PC-9 (cell line): Measurements from ENCODE around the gene PTPRO. TPM values are rescaled to one million over a fixed set of nuclear protein-coding genes. Genes with fewer than 3 reads are reported as not detected.

ENCODE experiments used
- BruUV-seq: library from RNA; stranded (reverse); fragments of 400-500 nt; replicated peaks from 2 replicates; lab custom pipeline; 2021; lab: Mats Ljungman, UMichigan
- CTCF ChIA-PET: fragments of 300-600 bp; sonication (Branson Sonifier 250); formaldehyde crosslinking; loops from one replicate; lab custom pipeline; 2022; ENCODE audit warnings: antibody characterized with exemption; lab: Charles Lee
- POLR2A ChIA-PET: fragments of 300-600 bp; sonication (Branson Sonifier 250); formaldehyde crosslinking; loops from one replicate; lab custom pipeline; 2022; ENCODE audit warnings: antibody characterized with exemption; ENCODE audit not compliant: unreplicated experiment; lab: Charles Lee
- DNase-seq, 2 experiments: peaks; one replicate each; pipeline versions ENCODE4 v3.0.0 to v3.0.0-alpha.2; 2015 to 2022; ENCODE audit warnings: mixed read lengths in 1 of 2
- H2AFZ ChIP-seq: fragments of 200-600 bp; sonication (generic); 2 replicates; pipeline ENCODE4 v1.8.1; 2017; ENCODE audit warnings: antibody characterized with exemption
- H3F3A ChIP-seq: fragments of 200-600 bp; sonication (generic); 2 replicates; pipeline ENCODE4 v1.8.1; 2017; ENCODE audit warnings: antibody characterized with exemption, mild to moderate bottlenecking, low read depth; ENCODE audit not compliant: insufficient read depth
- H3K27ac ChIP-seq: fragments of 200-600 bp; sonication (generic); 2 replicates; pipeline ENCODE4 v1.6.1; 2016; ENCODE audit warnings: mixed run types
- H3K27me3 ChIP-seq: fragments of 200-600 bp; sonication (generic); 2 replicates; pipeline ENCODE4 v1.6.1; 2016; ENCODE audit warnings: low read depth, mixed run types; ENCODE audit not compliant: insufficient read depth
- H3K36me3 ChIP-seq: fragments of 200-600 bp; sonication (generic); 2 replicates; pipeline ENCODE4 v1.6.1; 2016; ENCODE audit warnings: low read depth, mixed run types
- H3K4me1 ChIP-seq: fragments of 200-600 bp; sonication (generic); replicated peaks from 2 replicates; pipeline ENCODE4 v1.6.1; 2016; ENCODE audit warnings: mixed run types; ENCODE audit not compliant: insufficient read depth
- H3K4me2 ChIP-seq: fragments of 200-600 bp; sonication (generic); 2 replicates; pipeline ENCODE4 v1.6.1; 2017; ENCODE audit warnings: mixed run types
- H3K4me3 ChIP-seq: fragments of 200-600 bp; sonication (generic); 2 replicates; pipeline ENCODE4 v1.6.1; 2016; ENCODE audit warnings: mixed run types
- H3K79me2 ChIP-seq: fragments of 200-600 bp; sonication (generic); 2 replicates; pipeline ENCODE4 v1.6.1; 2017; ENCODE audit warnings: low read depth, mixed run types
- H3K9me2 ChIP-seq: fragments of 200-600 bp; sonication (generic); 2 replicates; pipeline ENCODE4 v1.8.1; 2017; ENCODE audit warnings: mild to moderate bottlenecking; ENCODE audit not compliant: insufficient read depth
- H3K9me3 ChIP-seq: fragments of 200-600 bp; sonication (generic); 2 replicates; pipeline ENCODE4 v1.8.1; 2016; ENCODE audit warnings: low read depth; ENCODE audit not compliant: insufficient read depth
- H4K20me1 ChIP-seq: fragments of 200-600 bp; sonication (generic); 2 replicates; pipeline ENCODE4 v1.8.1; 2017; ENCODE audit not compliant: insufficient read depth
- CTCF ChIP-seq: fragments of 200-600 bp; sonication (generic); conservative IDR thresholded peaks from 2 replicates; pipeline ENCODE4 v1.6.1; 2017; ENCODE audit warnings: mixed run types, antibody characterized with exemption, mild to moderate bottlenecking, moderate library complexity
- EZH2 ChIP-seq: fragments of 200-600 bp; sonication (generic); IDR thresholded peaks from 2 replicates; pipeline ENCODE4 v1.8.0; 2017; ENCODE audit warnings: antibody characterized with exemption, low read depth
- intact Hi-C: fragments of 100-400 bp; cut with micrococcal nuclease; formaldehyde crosslinking; loops from one replicate; pipeline ENCODE4 v1.10.0; 2022; ENCODE audit not compliant: unreplicated experiment
- total RNA-seq: library from RNA; stranded (reverse); gene quantifications from 2 replicates; pipeline ENCODE4 v1.2.3, GENCODE V29; 2021

The PTPRO gene
- total RNA-seq, 1 experiment from 2014 or later, result not detected

GRCh38 chr12:15620741-15621539 is 298.6 kb downstream of the PTPRO start:
- no peak for DNase-seq
- Histone ChIP-seq H3K9me2 (peaks cover 3% of the 10 kb centered on the region; the same call in 1 of the 2 replicates), H3K4me1 (no peaks in the 10 kb centered on the region), H3K27ac (no peak overlapping the region), H3K27me3 (no peaks in the 10 kb centered on the region), H3K4me3 (no peak overlapping the region), H3K79me2 (no peaks in the 10 kb centered on the region), H3K9me3 (0 out of 2 replicates have a peak, but pooled peaks cover 14% of the 10 kb centered on the region), H2AFZ (no peak overlapping the region), H3F3A (no peaks in the 10 kb centered on the region), H4K20me1 (no peaks in the 10 kb centered on the region), H3K4me2 (no peak overlapping the region), H3K36me3 (peaks cover 28% of the 10 kb centered on the region)
- intact Hi-C loops, result no loop called here
- ChIA-PET POLR2A (no interaction called here), CTCF (no interaction called here)
- no TSS peak for BruUV-seq
- no peak for TF ChIP-seq EZH2
- TF ChIP-seq CTCF, result no peak

GRCh38 chr12:15625075-15625474 is 302.8 kb downstream of the PTPRO start:
- H3K4me1 ChIP-seq, result peaks cover 21% of the 10 kb centered on the region
- POLR2A ChIA-PET, result no interaction called here
- H2AFZ ChIP-seq, result no peak overlapping the region
- intact Hi-C loops, result no loop called here
- no peaks in the 10 kb centered on the region for H3K27me3 ChIP-seq
- no peaks in the 10 kb centered on the region for H3K9me2 ChIP-seq
- no peak for DNase-seq
- H3K9me3 ChIP-seq, result 0 out of 2 replicates have a peak, but pooled peaks cover 3% of the 10 kb centered on the region
- peaks cover 27% of the 10 kb centered on the region; the same call in 1 of the 2 replicates for H3K36me3 ChIP-seq
- BruUV-seq, result no TSS peak
- H3K79me2 ChIP-seq, result no peaks in the 10 kb centered on the region
- no peak overlapping the region for H3K4me3 ChIP-seq
- H3F3A ChIP-seq, result peaks cover 10% of the 10 kb centered on the region
- CTCF ChIA-PET, result interaction anchor here (0.6 kb wide), 1 partner anchor 63 kb away, joined by 6 read pairs; no protein-coding TSS in a partner anchor
- TF ChIP-seq EZH2 (no peak), CTCF (no peak)
- no peaks in the 10 kb centered on the region for H4K20me1 ChIP-seq
- H3K4me2 ChIP-seq, result no peak overlapping the region
- no peak overlapping the region for H3K27ac ChIP-seq

GRCh38 chr12:15627995-15628945 is 306.0 kb downstream of the PTPRO start:
- 0 out of 2 replicates have a peak, but pooled peaks cover 3% of the 10 kb centered on the region for H3K9me3 ChIP-seq
- H3K79me2 ChIP-seq, result no peaks in the 10 kb centered on the region
- DNase-seq, result no peak
- ChIA-PET POLR2A (interaction anchor here (0.7 to 0.9 kb wide), 2 partner anchors 10 to 31 kb away, joined by 3 to 4 read pairs; no protein-coding TSS in a partner anchor), CTCF (interaction anchor here (1.1 to 1.2 kb wide), 2 partner anchors 10 to 44 kb away, joined by 3 to 4 read pairs; no protein-coding TSS in a partner anchor)
- H3K4me1 ChIP-seq, result peaks cover 31% of the 10 kb centered on the region
- H3K4me3 ChIP-seq, result no peak overlapping the region
- BruUV-seq, result no TSS peak
- TF ChIP-seq EZH2, result no peak
- no peak for TF ChIP-seq CTCF
- no peaks in the 10 kb centered on the region for H4K20me1 ChIP-seq
- no peaks in the 10 kb centered on the region for H3K9me2 ChIP-seq
- intact Hi-C loops, result loop anchor here (2.0 kb wide), 2 partner anchors 35 to 229 kb away; no protein-coding TSS in a partner anchor
- H3K27me3 ChIP-seq, result no peaks in the 10 kb centered on the region
- H3K27ac ChIP-seq, result peak overlapping the region; percentile 96
- H3F3A ChIP-seq, result peaks cover 17% of the 10 kb centered on the region
- H3K4me2 ChIP-seq, result peak overlapping the region; percentile 23; the same call in 1 of the 2 replicates
- no peak overlapping the region for H2AFZ ChIP-seq
- peaks cover 27% of the 10 kb centered on the region; the same call in 1 of the 2 replicates for H3K36me3 ChIP-seq
